GM19240 (cell line): ENCODE results near the gene STX7.

Experiments used
- DNase-seq: peaks from one replicate; pipeline ENCODE4 v3.0.0; 2011; ENCODE audit warnings: low spot score; ENCODE audit not compliant: insufficient read length

STX7 gene

GRCh38 chr6:132414322-132414721 lies 98.6 kb downstream of the STX7 start:
- no peak for DNase-seq

- DNase-seq: no peak
Observed at GRCh38 chr6:132413499-132413802, 99.5 kb downstream of the STX7 start.

DNA sequence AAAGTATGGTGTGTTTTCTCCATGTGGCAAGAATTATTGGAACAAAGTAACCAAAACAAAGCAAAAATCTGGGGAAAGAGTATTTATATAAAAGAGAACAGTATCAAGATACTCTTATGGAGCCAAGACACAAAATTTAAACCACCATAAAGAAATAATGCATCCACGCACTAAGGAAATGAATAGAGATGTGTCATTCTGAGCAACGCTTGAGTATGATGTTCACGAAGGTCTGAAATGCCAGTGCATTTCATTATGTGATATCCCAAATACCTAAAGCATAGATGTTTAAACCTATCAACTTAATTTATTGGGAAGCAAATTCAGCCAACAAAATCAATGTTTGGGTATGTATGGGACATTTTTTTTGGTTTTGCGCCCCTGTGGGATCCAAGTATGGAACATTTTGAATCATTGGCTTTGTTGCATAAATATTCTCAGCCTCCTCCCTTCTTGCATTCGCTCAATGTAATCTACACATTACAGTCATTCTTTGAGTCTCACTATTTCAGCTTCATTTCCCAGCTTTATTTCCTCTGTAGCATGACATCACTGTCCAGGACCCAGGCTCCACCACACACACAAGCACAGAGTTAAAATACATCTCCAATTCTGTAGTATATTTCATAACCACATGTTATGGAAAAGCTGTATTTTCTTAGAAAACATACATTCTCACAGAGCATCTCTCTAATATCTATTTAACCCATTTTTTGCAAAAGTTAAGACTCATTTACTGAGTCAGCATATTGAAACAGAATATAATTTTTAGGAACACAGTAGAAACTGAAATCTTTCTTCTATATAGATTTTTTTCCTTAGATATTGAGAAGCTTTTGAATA lies 100.0 kb downstream of the STX7 start:
- no peak for DNase-seq

DNA sequence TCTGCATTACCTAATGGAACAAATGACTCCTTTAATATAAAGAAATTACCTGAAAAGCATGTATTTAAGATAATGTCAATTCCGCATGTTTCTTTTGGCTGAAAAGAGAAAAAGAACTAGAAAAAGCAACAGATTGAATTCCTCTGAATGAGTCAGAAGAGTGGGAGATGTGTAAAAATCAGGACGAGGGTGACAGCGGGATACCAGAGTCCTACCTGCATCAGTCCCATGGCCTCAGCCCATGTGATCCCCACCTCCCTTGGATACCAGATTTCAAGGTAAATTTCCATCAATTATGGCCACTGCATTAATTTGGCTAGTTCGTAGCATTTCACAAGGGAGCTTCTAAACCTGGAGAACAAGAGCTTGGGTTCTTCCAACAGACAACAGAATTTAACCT lies 101.6 kb downstream of the STX7 start:
- no peak for DNase-seq

DNA sequence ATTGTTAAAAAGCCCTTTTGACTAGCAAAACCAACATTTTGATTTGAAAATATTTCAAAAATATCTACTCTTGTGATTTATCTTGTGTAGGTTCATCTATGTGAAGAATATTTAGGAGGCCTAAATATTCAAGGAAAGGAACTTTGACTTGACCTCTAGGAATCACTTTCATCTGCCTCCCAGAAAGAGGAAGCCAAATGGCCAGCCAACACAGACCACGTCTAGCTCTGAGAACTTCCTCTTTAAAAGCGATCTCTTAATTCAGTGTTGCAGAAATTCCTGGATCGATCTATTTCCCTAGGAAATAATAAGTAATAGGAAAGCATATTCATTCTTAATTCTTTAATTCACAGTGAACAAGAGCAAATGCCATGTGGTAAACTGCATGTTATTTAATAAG lies 102.1 kb downstream of the STX7 start:
- DNase-seq: no peak

DNA sequence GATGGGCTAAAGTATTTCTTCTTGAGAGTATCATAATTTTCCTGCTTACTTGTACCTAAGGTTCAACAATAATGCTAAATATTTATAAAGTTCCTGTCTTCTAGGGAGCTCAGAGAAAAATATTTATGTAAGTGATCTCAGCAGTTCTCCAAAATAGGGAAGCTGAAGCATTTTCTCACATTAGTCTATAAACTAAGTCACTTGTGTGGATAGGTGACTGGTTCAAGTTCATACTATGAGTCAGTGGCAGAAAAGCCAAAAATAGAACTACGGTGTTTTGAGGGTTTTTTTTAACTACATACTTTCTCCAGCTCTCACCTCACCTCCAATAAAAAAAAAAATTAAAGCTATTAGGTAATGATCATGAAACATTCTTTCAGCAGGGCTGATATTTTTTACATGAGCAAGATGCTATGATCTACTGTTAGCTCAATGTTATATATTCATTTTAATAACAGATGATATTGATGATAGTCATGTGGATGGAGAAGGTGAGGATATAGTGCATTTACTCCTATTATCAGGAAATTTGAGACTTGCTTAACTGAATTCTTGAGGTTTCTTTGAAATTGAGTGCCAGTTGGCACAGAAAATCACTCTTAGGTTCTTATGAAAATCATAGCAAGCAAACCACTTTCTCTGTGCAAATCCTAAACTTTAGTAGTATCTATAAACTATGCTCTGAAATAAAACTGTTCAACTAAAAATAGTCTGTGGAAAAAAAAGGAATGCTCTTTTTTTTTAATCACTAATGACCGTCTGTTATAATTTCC lies 107.6 kb downstream of the STX7 start:
- DNase-seq: no peak

GRCh38 chr6:132404736-132405135 lies 108.2 kb downstream of the STX7 start:
- DNase-seq: no peak

- no peak for DNase-seq
Observed at GRCh38 chr6:132404330-132404729, 108.6 kb downstream of the STX7 start.

- DNase-seq: no peak
Observed at GRCh38 chr6:132401618-132402285, 111.2 kb downstream of the STX7 start.

GRCh38 chr6:132400883-132401617 lies 111.9 kb downstream of the STX7 start, which contains the start of gene MOXD1:
MOXD1 (minus strand) TSS chr6:132401475; CDS start chr6:132401426, 49 bp downstream.
- DNase-seq: no peak

- DNase-seq: no peak
Observed at GRCh38 chr6:132400555-132400882, 112.4 kb downstream of the STX7 start.

- no peak for DNase-seq
Observed at GRCh38 chr6:132399376-132400074, 113.4 kb downstream of the STX7 start.
